ENCODE results near the gene IL17B.
"Not testable (repeated sequence)": the region's sequence is repeated elsewhere in the genome, so short reads cannot be mapped to it uniquely, and the experiment has no call there.

IL17B gene

GRCh38 chr5:149404746-149405549 is 25.9 kb upstream of the IL17B start:
- H3K27ac ChIP-seq = no peak overlapping the region

DNA sequence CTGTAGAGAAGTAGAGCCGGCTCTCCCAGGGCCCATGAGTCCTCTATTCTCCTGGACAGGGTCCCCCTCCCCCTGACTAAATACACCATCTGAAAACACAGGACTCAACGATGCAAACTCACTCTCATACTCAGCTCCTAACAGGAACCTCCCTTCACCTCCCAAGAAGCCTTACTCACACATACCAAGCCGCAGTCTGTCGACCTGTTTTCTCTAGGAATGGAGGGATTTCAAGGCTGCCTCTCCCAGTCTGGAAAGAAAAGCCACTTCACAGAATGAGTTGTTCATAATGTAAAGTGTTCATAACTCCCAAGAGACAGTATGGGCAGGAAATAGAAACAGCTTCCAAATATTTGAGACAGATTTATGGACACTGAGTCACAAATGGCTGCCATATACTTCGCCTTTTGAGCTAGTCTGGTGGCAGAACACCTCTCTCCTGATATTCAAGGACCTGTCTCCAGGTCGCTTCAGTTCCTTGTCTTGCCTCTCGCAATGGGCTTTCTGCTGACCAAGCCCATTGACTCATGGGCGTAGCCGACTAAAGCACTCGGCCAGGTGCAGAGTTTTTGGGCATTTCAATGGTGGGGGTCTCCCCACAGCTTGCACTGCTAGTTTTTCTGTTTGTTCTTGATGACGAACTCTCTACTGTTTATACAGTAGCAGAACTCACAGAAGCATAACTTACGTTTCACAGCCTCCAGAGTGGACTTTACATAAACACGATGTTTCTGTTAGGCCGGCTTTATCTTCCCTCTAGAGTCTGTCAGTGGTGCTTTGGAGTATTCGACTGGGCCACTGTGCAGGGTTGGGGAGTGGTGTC is 25.0 kb upstream of the IL17B start:
- TF ChIP-seq CTCF (conservative IDR thresholded peaks at IDR 0.05) (no peak), ZFX (IDR thresholded peaks at IDR 0.05) (no peak)
- H3K27ac ChIP-seq = no peak overlapping the region

More at GRCh38 chr5:149404746-149405549, 25.9 kb upstream of the IL17B start:
- TF ChIP-seq CTCF (conservative IDR thresholded peaks at IDR 0.05) = no peak
- TF ChIP-seq ZFX (IDR thresholded peaks at IDR 0.05) = no peak

DNA sequence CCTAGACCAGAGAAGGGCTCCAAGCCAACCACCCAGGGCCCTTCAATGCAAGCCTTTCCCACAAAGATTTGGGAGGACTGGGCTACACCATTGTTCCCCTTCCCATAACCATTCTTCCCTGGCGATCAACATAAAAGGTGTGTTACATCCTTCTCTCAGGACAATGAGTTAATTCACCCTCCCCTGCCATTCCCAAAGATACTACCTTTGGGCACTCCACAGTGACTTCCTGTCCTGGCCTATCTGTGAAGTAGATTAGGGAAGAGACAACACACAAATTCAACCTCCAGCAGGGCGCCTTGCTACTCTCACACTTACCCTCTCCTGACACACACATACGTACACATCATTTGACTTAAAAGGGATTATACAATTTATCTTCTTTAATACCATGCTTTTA is 23.2 kb upstream of the IL17B start:
- TF ChIP-seq CTCF (conservative IDR thresholded peaks at IDR 0.05) (no peak), ZFX (IDR thresholded peaks at IDR 0.05) (no peak)
- H3K27ac ChIP-seq = no peak overlapping the region

DNA sequence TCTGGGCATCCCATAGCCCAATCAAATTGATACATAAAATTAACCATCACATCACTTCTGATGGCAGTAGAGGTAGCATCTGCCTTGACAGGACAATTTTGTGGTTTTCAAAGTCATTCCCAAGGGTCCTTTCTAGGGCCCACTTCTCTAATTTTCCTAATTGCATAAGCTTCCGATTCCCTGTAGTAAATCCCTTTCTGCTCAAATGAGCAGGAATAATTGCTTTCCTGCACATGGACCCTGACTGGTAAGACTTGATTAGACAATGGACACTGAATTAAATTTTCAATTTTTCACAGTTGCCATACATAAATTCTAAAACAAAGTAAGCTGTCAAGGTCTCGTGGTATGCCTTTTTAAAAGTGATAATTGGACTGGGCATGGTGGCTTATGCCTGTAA is 22.0 kb upstream of the IL17B start:
- no peak for TF ChIP-seq ZFX (IDR thresholded peaks at IDR 0.05)
- H3K27ac ChIP-seq = no peak overlapping the region

GRCh38 chr5:149400304-149400703 is 21.2 kb upstream of the IL17B start:
- TF ChIP-seq CTCF (conservative IDR thresholded peaks at IDR 0.05) = no peak
- TF ChIP-seq ZFX (IDR thresholded peaks at IDR 0.05) = no peak
- H3K27ac ChIP-seq = no peak overlapping the region

DNA sequence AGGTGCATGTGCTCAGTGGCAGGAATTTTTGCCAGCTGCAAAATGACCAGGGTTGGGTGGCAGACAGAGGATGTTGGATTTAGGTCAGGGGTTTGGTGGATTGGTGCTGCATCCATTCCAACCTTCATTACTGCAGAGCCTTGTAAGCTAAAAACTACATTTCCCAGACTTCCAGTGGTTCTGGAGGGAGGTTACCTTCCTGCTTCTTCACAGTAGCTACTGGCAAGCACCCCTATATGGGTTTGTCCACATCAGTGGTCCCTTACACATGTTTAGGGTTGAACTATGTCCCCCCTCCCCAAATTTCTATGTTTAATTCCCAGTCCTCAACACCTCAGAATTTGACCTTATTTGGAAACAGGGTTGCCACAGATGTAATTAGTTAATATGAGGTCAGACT is 20.7 kb upstream of the IL17B start:
- no peak overlapping the region for H3K27ac ChIP-seq
- no peak for TF ChIP-seq ZFX (IDR thresholded peaks at IDR 0.05)
- no peak for TF ChIP-seq CTCF (conservative IDR thresholded peaks at IDR 0.05)

GRCh38 chr5:149398747-149399266 is 19.7 kb upstream of the IL17B start:
- not testable (repeated sequence) for H3K27ac ChIP-seq

DNA sequence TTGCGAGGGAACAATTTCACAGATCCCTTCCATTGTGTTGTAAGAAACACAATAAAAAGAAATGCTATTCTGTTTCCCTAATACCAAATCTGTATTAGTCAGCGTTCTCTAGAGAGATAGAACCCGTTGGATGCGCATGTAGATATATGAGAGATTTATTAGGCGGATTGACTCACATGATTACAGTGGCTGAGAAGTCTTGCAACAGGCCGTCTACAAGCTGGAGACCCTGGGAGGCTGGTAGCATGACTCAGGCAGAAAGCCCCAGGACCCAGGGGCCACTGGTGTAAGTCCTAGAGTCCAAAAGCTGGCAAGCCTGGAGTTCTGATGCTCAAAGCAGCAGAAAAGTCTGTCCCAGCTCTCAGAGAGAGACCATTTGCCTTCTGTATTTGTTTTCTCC is 18.4 kb upstream of the IL17B start:
- TF ChIP-seq ZFX (IDR thresholded peaks at IDR 0.05) = no peak
- no peak for TF ChIP-seq CTCF (conservative IDR thresholded peaks at IDR 0.05)
- H3K27ac ChIP-seq = no peak overlapping the region

DNA sequence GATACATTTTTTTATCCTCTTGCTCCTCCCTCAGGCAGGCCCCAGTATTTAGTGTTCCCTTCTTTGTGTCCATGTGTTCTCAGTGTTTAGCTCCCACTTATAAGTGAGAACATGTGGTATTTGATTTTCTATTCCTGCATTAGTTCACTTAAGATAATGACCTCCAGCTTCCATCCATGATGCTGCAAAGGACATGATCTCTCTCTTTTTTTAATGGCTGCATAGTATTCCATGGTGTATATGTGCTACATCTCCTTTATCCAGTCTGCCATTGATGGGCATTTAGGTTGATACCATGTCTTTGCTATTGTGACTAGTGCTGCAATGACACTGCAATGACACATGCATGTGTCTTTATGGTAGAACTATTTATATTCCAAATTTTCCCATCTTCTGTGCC is 15.9 kb upstream of the IL17B start:
- not testable (repeated sequence) for H3K27ac ChIP-seq
